ENCODE results near the gene ABHD2.

ABHD2 gene

GRCh38 chr15:89142423-89142822 lies 54.2 kb downstream of the ABHD2 start:
- no peak overlapping the region for H3K27ac ChIP-seq (ENCODE audit: low read length)
- ATAC-seq (ENCODE audit: insufficient read depth, low read depth) = no peak
- H3K9me3 ChIP-seq (ENCODE audit: insufficient read depth, low read length, severe bottlenecking) = no peaks in the 10 kb centered on the region
- no peak for DNase-seq
- H3K79me2 ChIP-seq (ENCODE audit: insufficient read depth, low read length) = no peaks in the 10 kb centered on the region
- H4K20me1 ChIP-seq (ENCODE audit: insufficient read depth, low read length) = no peaks in the 10 kb centered on the region
- TF ChIP-seq EZH2 (IDR thresholded peaks at IDR 0.05; ENCODE audit: borderline replicate concordance, low read depth, low read length, severe bottlenecking) = no peak
- no peak for TF ChIP-seq CTCF (IDR thresholded peaks at IDR 0.05; ENCODE audit: borderline replicate concordance, extremely low read depth, low read length, poor library complexity, severe bottlenecking)
- H3K4me2 ChIP-seq (ENCODE audit: insufficient read depth, low read length) = no peak overlapping the region
- H3K4me1 ChIP-seq (ENCODE audit: insufficient read depth, low read length) = no peaks in the 10 kb centered on the region
- H3K36me3 ChIP-seq (ENCODE audit: insufficient read depth, low read length) = 0 out of 2 replicates have a peak, but pooled peaks cover 3% of the 10 kb centered on the region
- H3K27me3 ChIP-seq (ENCODE audit: insufficient read depth, low read length, poor library complexity) = no peaks in the 10 kb centered on the region
- H2AFZ ChIP-seq (ENCODE audit: low read depth, low read length) = no peak overlapping the region
- H3K4me3 ChIP-seq (ENCODE audit: low read depth in 1 of 2, low read length in 2 of 2) = no peak overlapping the region
- H3K9ac ChIP-seq (ENCODE audit: low read depth, low read length) = no peak overlapping the region

GRCh38 chr15:89143503-89144162 lies 55.4 kb downstream of the ABHD2 start:
- H3K27ac ChIP-seq (ENCODE audit: low read length) = no peak overlapping the region

GRCh38 chr15:89144491-89144890 lies 56.2 kb downstream of the ABHD2 start:
- Histone ChIP-seq H3K79me2 (ENCODE audit: insufficient read depth, low read length) (no peaks in the 10 kb centered on the region), H3K27me3 (ENCODE audit: insufficient read depth, low read length, poor library complexity) (no peaks in the 10 kb centered on the region), H3K36me3 (ENCODE audit: insufficient read depth, low read length) (0 out of 2 replicates have a peak, but pooled peaks cover 3% of the 10 kb centered on the region), H3K9ac (ENCODE audit: low read depth, low read length) (no peak overlapping the region), H3K4me3 (ENCODE audit: low read depth in 1 of 2, low read length in 2 of 2) (no peak overlapping the region), H2AFZ (ENCODE audit: low read depth, low read length) (no peak overlapping the region), H3K9me3 (ENCODE audit: insufficient read depth, low read length, severe bottlenecking) (no peaks in the 10 kb centered on the region), H3K27ac (ENCODE audit: low read length) (no peak overlapping the region), H3K4me2 (ENCODE audit: insufficient read depth, low read length) (no peak overlapping the region), H4K20me1 (ENCODE audit: insufficient read depth, low read length) (no peaks in the 10 kb centered on the region), H3K4me1 (ENCODE audit: insufficient read depth, low read length) (no peaks in the 10 kb centered on the region)
- DNase-seq (no peak), ATAC-seq (ENCODE audit: insufficient read depth, low read depth) (no peak)
- TF ChIP-seq CTCF (IDR thresholded peaks at IDR 0.05; ENCODE audit: borderline replicate concordance, extremely low read depth, low read length, poor library complexity, severe bottlenecking) (no peak), EZH2 (IDR thresholded peaks at IDR 0.05; ENCODE audit: borderline replicate concordance, low read depth, low read length, severe bottlenecking) (no peak)

More at GRCh38 chr15:89143503-89144162, 55.4 kb downstream of the ABHD2 start:
- TF ChIP-seq EZH2 (IDR thresholded peaks at IDR 0.05; ENCODE audit: borderline replicate concordance, low read depth, low read length, severe bottlenecking) (no peak), CTCF (IDR thresholded peaks at IDR 0.05; ENCODE audit: borderline replicate concordance, extremely low read depth, low read length, poor library complexity, severe bottlenecking) (no peak)
- no peak overlapping the region for H2AFZ ChIP-seq (ENCODE audit: low read depth, low read length)
- no peak overlapping the region for H3K4me2 ChIP-seq (ENCODE audit: insufficient read depth, low read length)
- H3K9me3 ChIP-seq (ENCODE audit: insufficient read depth, low read length, severe bottlenecking) = no peaks in the 10 kb centered on the region
- no peaks in the 10 kb centered on the region for H4K20me1 ChIP-seq (ENCODE audit: insufficient read depth, low read length)
- H3K79me2 ChIP-seq (ENCODE audit: insufficient read depth, low read length) = no peaks in the 10 kb centered on the region
- ATAC-seq (ENCODE audit: insufficient read depth, low read depth) (no peak), DNase-seq (no peak)
- H3K9ac ChIP-seq (ENCODE audit: low read depth, low read length) = no peak overlapping the region
- H3K36me3 ChIP-seq (ENCODE audit: insufficient read depth, low read length) = 0 out of 2 replicates have a peak, but pooled peaks cover 3% of the 10 kb centered on the region
- no peak overlapping the region for H3K4me3 ChIP-seq (ENCODE audit: low read depth in 1 of 2, low read length in 2 of 2)
- no peaks in the 10 kb centered on the region for H3K4me1 ChIP-seq (ENCODE audit: insufficient read depth, low read length)
- H3K27me3 ChIP-seq (ENCODE audit: insufficient read depth, low read length, poor library complexity) = no peaks in the 10 kb centered on the region

All from DND-41 (cell line).